ENCODE data around the gene RBM43. TPM values are rescaled to one million over a fixed set of nuclear protein-coding genes. Genes with fewer than 3 reads are reported as not detected.

The RBM43 gene
- total RNA-seq, 1 experiment from 2014 or later = 3.7 TPM

- CTCF ChIA-PET = no interaction called here
- no peaks in the 10 kb centered on the region for H3K9me3 ChIP-seq (ENCODE audit: control insufficient read depth, insufficient read depth, low read depth, low read length)
- H3K27me3 ChIP-seq (ENCODE audit: control insufficient read depth, insufficient read depth, low read length) = peaks cover 3% of the 10 kb centered on the region
- no peak overlapping the region for H3K4me3 ChIP-seq (ENCODE audit: low read depth in 2 of 2, low read length in 2 of 2)
- no peak overlapping the region for H3K27ac ChIP-seq (ENCODE audit: low read length)
- no peak for ATAC-seq
- POLR2A ChIA-PET = no interaction called here
- in situ Hi-C loops (cut with HindIII; ENCODE audit: low pct_unique_long_range_greater_than_20kb, low sequenced_read_pairs) (no loop called here), intact Hi-C loops (cut with micrococcal nuclease; ENCODE audit: unreplicated experiment) (no loop called here)
- TF ChIP-seq REST (IDR thresholded peaks at IDR 0.05; ENCODE audit: insufficient read depth in 1 of 2, low read depth in 2 of 2, low read length in 1 of 2) (no peak), SIN3A (IDR thresholded peaks at IDR 0.05; ENCODE audit: borderline replicate concordance, insufficient read depth, low read depth, low read length) (no peak), CTCF (IDR thresholded peaks at IDR 0.05) (no peak), POLR2AphosphoS5 (IDR thresholded peaks at IDR 0.05; ENCODE audit: low read depth, low read length) (no peak), TCF7L2 (IDR thresholded peaks at IDR 0.05; ENCODE audit: low read depth, low read length) (no peak)
- no peaks in the 10 kb centered on the region for H3K4me1 ChIP-seq (ENCODE audit: control insufficient read depth, insufficient read depth, low read length)
- no peaks in the 10 kb centered on the region for H3K36me3 ChIP-seq (ENCODE audit: control insufficient read depth, insufficient read depth, low read length)
- no TSS peak for BruUV-seq (replicated peaks)
- no peak for DNase-seq (ENCODE audit: low read depth, low spot score)
Observed at GRCh38 chr2:151217343-151217742, 44.3 kb downstream of the RBM43 start.

GRCh38 chr2:151207100-151207499 lies 54.6 kb downstream of the RBM43 start:
- ChIA-PET CTCF (no interaction called here), POLR2A (no interaction called here)
- no TSS peak for BruUV-seq (replicated peaks)
- H3K4me3 ChIP-seq (ENCODE audit: low read depth in 2 of 2, low read length in 2 of 2) = no peak overlapping the region
- H3K9me3 ChIP-seq (ENCODE audit: control insufficient read depth, insufficient read depth, low read depth, low read length) = no peaks in the 10 kb centered on the region
- no peaks in the 10 kb centered on the region; the same call in 1 of the 2 replicates for H3K36me3 ChIP-seq (ENCODE audit: control insufficient read depth, insufficient read depth, low read length)
- DNase-seq (ENCODE audit: low read depth, low spot score) (no peak), ATAC-seq (no peak)
- intact Hi-C loops (cut with micrococcal nuclease; ENCODE audit: unreplicated experiment) (no loop called here), in situ Hi-C loops (cut with HindIII; ENCODE audit: low pct_unique_long_range_greater_than_20kb, low sequenced_read_pairs) (no loop called here)
- TF ChIP-seq CTCF (IDR thresholded peaks at IDR 0.05) (no peak), SIN3A (IDR thresholded peaks at IDR 0.05; ENCODE audit: borderline replicate concordance, insufficient read depth, low read depth, low read length) (no peak), REST (IDR thresholded peaks at IDR 0.05; ENCODE audit: insufficient read depth in 1 of 2, low read depth in 2 of 2, low read length in 1 of 2) (no peak), TCF7L2 (IDR thresholded peaks at IDR 0.05; ENCODE audit: low read depth, low read length) (no peak), POLR2AphosphoS5 (IDR thresholded peaks at IDR 0.05; ENCODE audit: low read depth, low read length) (no peak)
- no peaks in the 10 kb centered on the region for H3K4me1 ChIP-seq (ENCODE audit: control insufficient read depth, insufficient read depth, low read length)
- no peaks in the 10 kb centered on the region for H3K27me3 ChIP-seq (ENCODE audit: control insufficient read depth, insufficient read depth, low read length)
- no peak overlapping the region for H3K27ac ChIP-seq (ENCODE audit: low read length)
